Right lobe of liver (tissue), 6 donors: Measurements from ENCODE around the gene GNAT1. TPM values are rescaled to one million over a fixed set of nuclear protein-coding genes. Genes with fewer than 3 reads are reported as not detected.
"Not testable (repeated sequence)": the region's sequence is repeated elsewhere in the genome, so short reads cannot be mapped to it uniquely, and the experiment has no call there.

Source experiments
- ATAC-seq, 4 donors: fragments of 200-7000 bp; cut with Tn5 transposase; one replicate each; pipeline ENCODE4 v1.9.1; 2020; ENCODE audit warnings: mild to moderate bottlenecking in 4 of 4, moderate library complexity in 4 of 4
- DNase-seq, 3 donors: peaks; one replicate each; pipeline ENCODE4 v3.0.0-alpha.2; 2020
- H3K27ac ChIP-seq, 3 donors: fragments of 200-600 bp; one replicate each; pipeline ENCODE4 v1.8.0; 2022
- H3K27me3 ChIP-seq, 2 donors: fragments of 200-600 bp; one replicate each; pipeline ENCODE4 v1.8.0; 2022
- H3K36me3 ChIP-seq, 4 donors: fragments of 200-600 bp; sonication (generic) in 1 of 4; one replicate each; pipeline versions ENCODE4 v1.5.1 to v1.8.0; 2017 to 2022; ENCODE audit warnings: control low read depth in 1 of 4
- H3K4me1 ChIP-seq, 4 donors: fragments of 200-600 bp; sonication (generic) in 1 of 4; one replicate each; pipeline versions ENCODE4 v1.5.1 to v1.8.0; 2017 to 2022; ENCODE audit warnings: control low read depth in 1 of 4
- H3K4me3 ChIP-seq, 3 donors: fragments of 200-600 bp; one replicate each; pipeline ENCODE4 v1.8.0; 2022
- H3K9me3 ChIP-seq, 4 donors: fragments of 200-600 bp; sonication (generic) in 1 of 4; one replicate each; pipeline versions ENCODE4 v1.5.1 to v1.8.0; 2017 to 2022; ENCODE audit warnings: control low read depth in 1 of 4
- POLR2A ChIP-seq: fragments of 450-650 bp; IDR thresholded peaks from one replicate; pipeline ENCODE4 v1.6.1; 2017; ENCODE audit warnings: antibody characterized with exemption, mild to moderate bottlenecking
- WGBS: methylation state at CpG from one replicate; pipeline ENCODE4 v1.1.6; 2018; ENCODE audit warnings: low coverage, low lambda C conversion rate; ENCODE audit not compliant: insufficient coverage; ENCODE audit errors: missing lambda C conversion rate; 5-methylcytosine and 5-hydroxymethylcytosine counted together
- intact Hi-C, 2 donors: fragments of 100-400 bp; cut with DNase I; formaldehyde crosslinking; loops; one replicate each; pipeline versions ENCODE4 v1.11.2 to v1.14.1; 2022
- total RNA-seq, 6 experiments: library from RNA; depleted of rRNA in 2 of 6; stranded (reverse); fragments of >200 nt in 2 of 6; fragmentation: NEBNext Ultra II Directional in 3 of 6; extraction: Animal tissue kit (Norgen Biotek cat#: 25700) in 3 of 6; gene quantifications; one replicate each; pipeline versions ENCODE4 v1.1.0 to v1.2.4, GENCODE V29; 2016 to 2023
- TF ChIP-seq, protein P1 (sequence below), 4 donors: fragments of 200-600 bp in 3 of 4; fragments of 450-650 bp in 1 of 4; IDR thresholded peaks; one replicate each; pipeline versions ENCODE4 v1.5.1 to v1.8.0; 2016 to 2022; ENCODE audit warnings: antibody characterized with exemption in 4 of 4, mild to moderate bottlenecking in 2 of 4
- donor health status: DM: no; HTN: yes; CAD: no.
- donor health status: DM: no; HTN: no; CAD: no.
- donor health status: DM: no; HTN: no; CAD: no.
- donor health status: DM: no; HTN: yes; CAD: no.
- donor health status: DM: no; HTN: yes; CAD: no.

Gene GNAT1
- total RNA-seq, 6 experiments from 2014 or later, result 0.07 TPM; not detected in 5

DNA sequence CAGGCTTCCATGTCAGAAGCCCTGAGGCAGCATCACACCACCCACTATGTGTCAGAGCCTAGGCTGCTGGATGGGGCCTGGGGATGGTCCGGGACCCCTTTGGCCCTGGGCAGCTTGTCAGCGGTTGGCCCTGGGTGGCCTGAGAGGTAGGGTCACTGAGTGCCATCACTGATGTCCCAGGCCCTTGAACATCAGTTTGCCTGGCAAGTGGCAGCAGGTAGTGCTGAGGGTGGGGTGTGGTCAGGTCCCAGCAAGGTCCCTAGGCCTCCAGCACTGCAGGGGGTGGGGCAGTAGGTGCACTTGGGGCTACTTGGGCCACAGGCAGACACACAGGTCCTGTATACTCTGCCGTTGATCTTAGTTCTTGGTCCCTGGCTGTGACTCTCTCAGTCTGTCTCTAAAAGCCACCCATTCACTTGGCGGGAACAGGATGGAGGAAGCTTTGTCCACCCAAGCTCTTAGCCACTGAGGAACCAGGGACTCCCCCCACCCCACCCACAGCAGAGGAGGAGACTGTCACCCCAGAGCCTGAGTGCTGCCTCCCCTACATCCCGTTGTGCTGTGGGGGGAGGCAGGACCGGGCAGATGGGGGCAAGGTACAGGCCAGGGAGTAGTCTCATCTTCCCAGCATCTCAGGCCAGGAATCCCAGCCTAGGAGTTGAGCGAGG lies 50.4 kb downstream of the GNAT1 start:
- intact Hi-C loops, result no loop called here
- H3K36me3 ChIP-seq, result peaks cover 0 to 9% (median 0%) of the 10 kb centered on the region in 4 donors
- WGBS, result 30% methylated on average over 2 of the region's 7 CpGs
- no peaks in the 10 kb centered on the region for H3K27me3 ChIP-seq
- peak overlapping the region; percentile 40 to 93 (median 76) for H3K27ac ChIP-seq
- no peak overlapping the region for H3K4me3 ChIP-seq
- DNase-seq (no peak), ATAC-seq (no peak)
- no peaks in the 10 kb centered on the region for H3K9me3 ChIP-seq
- H3K4me1 ChIP-seq, result peaks cover 0 to 88% (median 29%) of the 10 kb centered on the region in 4 donors
- no peak for TF ChIP-seq POLR2A
- TF ChIP-seq, protein P1, sequence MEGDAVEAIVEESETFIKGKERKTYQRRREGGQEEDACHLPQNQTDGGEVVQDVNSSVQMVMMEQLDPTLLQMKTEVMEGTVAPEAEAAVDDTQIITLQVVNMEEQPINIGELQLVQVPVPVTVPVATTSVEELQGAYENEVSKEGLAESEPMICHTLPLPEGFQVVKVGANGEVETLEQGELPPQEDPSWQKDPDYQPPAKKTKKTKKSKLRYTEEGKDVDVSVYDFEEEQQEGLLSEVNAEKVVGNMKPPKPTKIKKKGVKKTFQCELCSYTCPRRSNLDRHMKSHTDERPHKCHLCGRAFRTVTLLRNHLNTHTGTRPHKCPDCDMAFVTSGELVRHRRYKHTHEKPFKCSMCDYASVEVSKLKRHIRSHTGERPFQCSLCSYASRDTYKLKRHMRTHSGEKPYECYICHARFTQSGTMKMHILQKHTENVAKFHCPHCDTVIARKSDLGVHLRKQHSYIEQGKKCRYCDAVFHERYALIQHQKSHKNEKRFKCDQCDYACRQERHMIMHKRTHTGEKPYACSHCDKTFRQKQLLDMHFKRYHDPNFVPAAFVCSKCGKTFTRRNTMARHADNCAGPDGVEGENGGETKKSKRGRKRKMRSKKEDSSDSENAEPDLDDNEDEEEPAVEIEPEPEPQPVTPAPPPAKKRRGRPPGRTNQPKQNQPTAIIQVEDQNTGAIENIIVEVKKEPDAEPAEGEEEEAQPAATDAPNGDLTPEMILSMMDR (IDR thresholded peaks at IDR 0.05), result no peak

DNA sequence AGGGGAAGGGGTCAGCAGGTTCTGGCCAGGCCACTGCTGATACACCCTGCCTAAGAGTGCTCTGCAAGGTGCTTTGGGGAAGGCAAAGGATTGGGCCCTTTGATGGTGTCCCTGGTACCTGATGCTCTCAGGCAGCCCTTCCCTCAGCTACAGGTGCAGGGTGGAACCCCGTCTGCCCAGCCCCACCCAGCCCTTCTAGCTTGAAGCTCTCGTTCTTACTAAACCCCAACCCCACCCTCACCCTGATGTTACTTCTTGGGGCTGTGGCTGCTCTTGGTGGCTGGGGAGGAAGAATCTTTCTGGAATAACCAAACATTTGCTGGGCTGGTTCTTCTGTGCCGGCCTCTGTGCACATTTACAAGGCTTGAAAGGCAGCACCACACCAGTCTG lies 51.0 kb downstream of the GNAT1 start:
- intact Hi-C loops, result no loop called here
- H3K9me3 ChIP-seq, result no peaks in the 10 kb centered on the region
- no peak for ATAC-seq
- WGBS, result 50% methylated on average over 1 of the region's 3 CpGs
- no peak overlapping the region for H3K4me3 ChIP-seq
- DNase-seq, result no peak
- H3K36me3 ChIP-seq, result peaks cover 0 to 9% (median 0%) of the 10 kb centered on the region in 4 donors
- TF ChIP-seq, protein P1 (IDR thresholded peaks at IDR 0.05), result no peak
- TF ChIP-seq POLR2A, result no peak
- peaks cover 0 to 89% (median 29%) of the 10 kb centered on the region in 4 donors for H3K4me1 ChIP-seq
- H3K27me3 ChIP-seq, result no peaks in the 10 kb centered on the region
- peak overlapping the region; percentile 40 to 93 (median 76) for H3K27ac ChIP-seq

DNA sequence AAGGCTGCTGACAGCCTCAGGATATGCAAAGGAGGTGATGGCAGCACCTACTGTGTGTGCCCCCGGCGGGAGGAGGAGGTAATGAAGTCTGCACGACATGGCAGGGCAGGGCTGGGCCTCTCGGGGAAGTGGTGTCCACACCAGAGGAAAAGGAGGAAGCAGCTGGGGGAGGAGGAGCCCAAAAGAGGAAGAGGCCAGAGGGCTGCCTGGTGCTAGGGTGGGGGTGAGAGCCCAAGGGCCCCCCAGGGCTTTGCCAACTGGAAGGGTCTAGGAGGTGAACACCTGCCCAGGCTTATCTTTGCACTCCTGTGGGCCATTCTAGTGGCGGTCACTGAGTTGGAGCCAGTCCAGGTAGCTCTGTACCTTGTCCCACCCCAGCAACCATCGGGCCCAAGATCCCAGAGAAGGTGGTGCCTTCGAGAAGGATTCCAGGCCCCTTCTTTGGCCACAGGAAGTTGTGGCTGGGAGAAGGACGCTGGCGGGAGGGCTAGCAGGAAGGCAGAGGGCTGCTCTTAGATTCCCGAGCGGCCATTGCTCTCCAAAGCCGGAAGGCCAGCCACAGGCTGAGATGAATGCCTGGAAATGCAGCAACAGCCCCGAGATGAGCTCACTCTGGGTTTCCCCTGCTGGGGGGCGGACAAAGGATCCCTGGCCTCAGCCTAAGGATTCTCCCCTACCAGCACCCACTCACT lies 51.6 kb downstream of the GNAT1 start:
- DNase-seq (peak; percentile 71 to 82 (median 77)), ATAC-seq (peak; percentile 4 to 42 (median 36))
- intact Hi-C loops, result no loop called here
- Histone ChIP-seq H3K9me3 (no peaks in the 10 kb centered on the region), H3K4me3 (no peak overlapping the region), H3K27me3 (no peaks in the 10 kb centered on the region), H3K4me1 (peaks cover 0 to 87% (median 27%) of the 10 kb centered on the region in 4 donors), H3K27ac (peak overlapping the region; percentile 76 to 93 (median 78)), H3K36me3 (peaks cover 0 to 9% (median 0%) of the 10 kb centered on the region in 4 donors)
- WGBS, result 32% methylated on average over 6 of the region's 14 CpGs
- TF ChIP-seq, protein P1 (IDR thresholded peaks at IDR 0.05), result no peak
- no peak for TF ChIP-seq POLR2A

DNA sequence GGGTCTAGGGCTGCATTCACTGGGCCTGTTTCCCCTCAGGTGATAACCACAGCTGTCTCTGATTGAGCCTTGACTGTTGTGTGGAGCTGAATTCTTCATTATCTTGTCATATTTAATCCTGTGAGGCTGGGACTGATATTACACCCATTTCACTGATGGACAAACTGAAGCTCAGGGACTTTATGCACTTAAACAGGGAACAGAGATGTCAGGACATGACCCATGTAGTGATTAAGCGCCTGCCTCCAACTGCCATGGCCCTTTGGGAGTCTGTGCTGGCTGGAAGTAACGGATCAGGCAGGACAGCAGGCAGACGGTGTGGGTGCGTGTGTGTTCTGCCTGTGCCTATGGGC lies 52.1 kb downstream of the GNAT1 start:
- no peak for ATAC-seq
- no peak for DNase-seq
- Histone ChIP-seq H3K27ac (peak overlapping the region; percentile 76 to 93 (median 78)), H3K4me1 (peaks cover 0 to 87% (median 27%) of the 10 kb centered on the region in 4 donors), H3K9me3 (no peaks in the 10 kb centered on the region), H3K36me3 (peaks cover 0 to 9% (median 0%) of the 10 kb centered on the region in 4 donors), H3K4me3 (no peak overlapping the region), H3K27me3 (no peaks in the 10 kb centered on the region)
- intact Hi-C loops, result no loop called here
- no CpG with 5 or more reads among the region's 4 CpGs for WGBS
- no peak for TF ChIP-seq POLR2A
- TF ChIP-seq, protein P1 (IDR thresholded peaks at IDR 0.05), result no peak

DNA sequence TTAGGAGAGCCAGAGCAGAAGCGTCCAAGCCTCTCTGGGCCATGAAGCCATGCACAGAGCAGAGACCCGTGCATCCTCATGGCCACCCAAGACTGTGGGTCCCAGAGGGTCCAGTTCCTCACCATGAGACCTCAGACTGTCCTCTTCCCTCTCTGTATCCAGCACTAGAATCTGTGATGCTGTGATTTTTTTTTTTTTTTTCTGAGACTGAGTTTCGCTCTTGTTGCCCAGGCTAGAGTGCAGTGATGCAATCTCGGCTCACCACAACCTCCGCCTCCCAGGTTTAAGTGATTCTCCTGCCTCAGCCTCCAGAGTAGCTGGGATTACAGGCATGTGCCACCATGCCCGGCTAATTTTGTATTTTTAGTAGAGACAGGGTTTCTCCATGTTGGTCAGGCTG lies 53.4 kb downstream of the GNAT1 start:
- WGBS, result 73% methylated on average over 4 of the region's 6 CpGs

More for the DNA sequence above, 53.4 kb downstream of the GNAT1 start:
- H3K4me3 ChIP-seq, intact Hi-C loops, H3K9me3 ChIP-seq, H3K36me3 ChIP-seq, ATAC-seq, DNase-seq, H3K27me3 ChIP-seq: not testable (repeated sequence)
- peak overlapping the region; percentile 72 to 93 (median 78) for H3K27ac ChIP-seq
- H3K4me1 ChIP-seq, result peaks cover 0 to 88% (median 24%) of the 10 kb centered on the region in 4 donors
